GM12878 (cell line): ENCODE data around the gene REEP5. TPM values are rescaled to one million over a fixed set of nuclear protein-coding genes. Genes with fewer than 3 reads are reported as not detected.

Experiments used
- ATAC-seq: fragments of 200-7000 bp; cut with Tn5 transposase; 3 replicates; pipeline ENCODE4 v1.9.1; 2020; ENCODE audit warnings: mild to moderate bottlenecking, moderate library complexity
- BruUV-seq: library from RNA; stranded (reverse); fragments of 400-500 nt; replicated peaks from 2 replicates; lab custom pipeline; 2021; lab: Mats Ljungman, UMichigan
- CTCF ChIA-PET: fragments of 300-600 bp; sonication (Branson Sonifier 250); formaldehyde crosslinking; extraction: SDS; loops from one replicate; lab custom pipeline; 2021; ENCODE audit warnings: inconsistent platforms; lab: Yijun Ruan, JAX
- POLR2A ChIA-PET: fragments of 350-600 bp; formaldehyde crosslinking; extraction: SDS; loops from one replicate; lab custom pipeline; 2021; ENCODE audit warnings: inconsistent platforms; lab: Charles Lee
- RAD21 ChIA-PET: fragments of 300-600 bp; sonication (Branson Sonifier 250); formaldehyde crosslinking; loops from one replicate; lab custom pipeline; 2023; ENCODE audit warnings: antibody characterized with exemption; ENCODE audit not compliant: unreplicated experiment; lab: Charles Lee
- SMC1A ChIA-PET: fragments of 300-600 bp; sonication (Branson Sonifier 250); formaldehyde crosslinking; loops from one replicate; lab custom pipeline; 2023; ENCODE audit not compliant: unreplicated experiment, uncharacterized antibody; lab: Charles Lee
- DNase-seq: peaks from one replicate; pipeline ENCODE4 v3.0.0-alpha.2; 2011; ENCODE audit warnings: low read depth, low spot score
- FAIRE-seq: peaks from 3 replicates; lab custom pipeline; 2011; peaks lifted over from hg19 to GRCh38; lab: Jason Lieb, UNC
- H2AFZ ChIP-seq: 2 replicates; pipeline ENCODE4 v1.6.0; 2011; ENCODE audit warnings: low read depth, low read length, control low read depth; ENCODE audit not compliant: control insufficient read depth
- H3K27ac ChIP-seq: 2 replicates; pipeline ENCODE4 v1.5.1; 2011; ENCODE audit warnings: control low read depth; ENCODE audit not compliant: control insufficient read depth, insufficient read depth
- H3K27me3 ChIP-seq, 2 experiments: replicated peaks in 1 of 2; 2 replicates each; pipeline versions ENCODE4 v1.6.0 to v1.6.1; 2011; ENCODE audit warnings: low read length in 1 of 2; ENCODE audit not compliant: control insufficient read depth in 2 of 2, insufficient read depth in 2 of 2
- H3K36me3 ChIP-seq, 2 experiments: 2 replicates each; pipeline ENCODE4 v1.5.1; 2011; ENCODE audit warnings: low read length in 1 of 2; ENCODE audit not compliant: control insufficient read depth in 2 of 2, insufficient read depth in 2 of 2
- H3K4me1 ChIP-seq: 2 replicates; pipeline ENCODE4 v1.6.1; 2011; ENCODE audit warnings: mild to moderate bottlenecking, low read length, moderate library complexity, mixed read lengths; ENCODE audit not compliant: control insufficient read depth, insufficient read depth
- H3K4me2 ChIP-seq: 2 replicates; pipeline ENCODE4 v1.6.0; 2011; ENCODE audit warnings: control low read depth; ENCODE audit not compliant: control insufficient read depth, insufficient read depth
- H3K4me3 ChIP-seq: fragments of 200-600 bp; sonication (generic); 2 replicates; pipeline ENCODE4 v1.5.1; 2016
- H3K79me2 ChIP-seq: 2 replicates; pipeline ENCODE4 v1.6.0; 2011; ENCODE audit warnings: low read length; ENCODE audit not compliant: control insufficient read depth, insufficient read depth
- H3K9ac ChIP-seq: 2 replicates; pipeline ENCODE4 v1.8.0; 2011; ENCODE audit warnings: low read length, control low read depth, mixed read lengths; ENCODE audit not compliant: control insufficient read depth, insufficient read depth
- H3K9me3 ChIP-seq: replicated peaks from 3 replicates; pipeline ENCODE4 v1.5.1; 2011; ENCODE audit warnings: mild to moderate bottlenecking, low read length; ENCODE audit not compliant: control insufficient read depth, insufficient read depth
- H4K20me1 ChIP-seq: 2 replicates; pipeline ENCODE4 v1.6.0; 2011; ENCODE audit not compliant: control insufficient read depth, insufficient read depth
- BACH1 ChIP-seq: fragments of 450-650 bp; IDR thresholded peaks from 2 replicates; pipeline ENCODE4 v1.6.1; 2017; ENCODE audit warnings: mild to moderate bottlenecking, borderline replicate concordance
- CBX3 ChIP-seq: fragments of 200-600 bp; sonication (generic); IDR thresholded peaks from 2 replicates; pipeline ENCODE4 v1.6.1; 2016; ENCODE audit warnings: low read depth, borderline replicate concordance
- FOS ChIP-seq: IDR thresholded peaks from 3 replicates; pipeline ENCODE4 v1.6.1; 2011; ENCODE audit warnings: borderline replicate concordance; ENCODE audit not compliant: insufficient read length; ENCODE audit errors: extremely low read depth
- GABPA ChIP-seq: IDR thresholded peaks from 2 replicates; pipeline ENCODE4 v1.6.1; 2014; ENCODE audit warnings: antibody characterized with exemption, low read depth, mild to moderate bottlenecking, inconsistent platforms
- HSF1 ChIP-seq: fragments of 150-350 bp; IDR thresholded peaks from 2 replicates; pipeline ENCODE4 v1.6.1; 2014; ENCODE audit warnings: mild to moderate bottlenecking, low read depth, low read length
- IKZF1 ChIP-seq: fragments of 450-650 bp; conservative IDR thresholded peaks from 2 replicates; pipeline ENCODE4 v1.6.1; 2017; ENCODE audit warnings: antibody characterized with exemption, mild to moderate bottlenecking
- IRF3 ChIP-seq: fragments of 450-650 bp; IDR thresholded peaks from 2 replicates; pipeline ENCODE4 v1.6.1; 2014; ENCODE audit warnings: mild to moderate bottlenecking
- LARP7 ChIP-seq: fragments of 450-650 bp; IDR thresholded peaks from 2 replicates; pipeline ENCODE4 v1.6.1; 2017; ENCODE audit warnings: mild to moderate bottlenecking
- POLR2A ChIP-seq: IDR thresholded peaks from 2 replicates; pipeline ENCODE4 v1.6.1; 2011; ENCODE audit warnings: low read depth, mild to moderate bottlenecking, low read length
- SIX5 ChIP-seq: IDR thresholded peaks from 2 replicates; pipeline ENCODE4 v1.6.1; 2011; ENCODE audit warnings: mild to moderate bottlenecking, low read depth, low read length, moderate library complexity; ENCODE audit not compliant: severe bottlenecking
- TCF12 ChIP-seq: IDR thresholded peaks from 2 replicates; pipeline ENCODE4 v1.6.1; 2011; ENCODE audit warnings: low read depth, mild to moderate bottlenecking, low read length
- ZBTB40 ChIP-seq: fragments of 450-650 bp; IDR thresholded peaks from 2 replicates; pipeline ENCODE4 v1.6.1; 2016; ENCODE audit warnings: mild to moderate bottlenecking, moderate library complexity, borderline replicate concordance
- ZNF24 ChIP-seq: fragments of 450-650 bp; IDR thresholded peaks from 2 replicates; pipeline ENCODE4 v1.6.1; 2017; ENCODE audit warnings: antibody characterized with exemption, mild to moderate bottlenecking
- ZNF384 ChIP-seq: IDR thresholded peaks from 2 replicates; pipeline ENCODE4 v1.6.1; 2012; ENCODE audit warnings: low read depth, mild to moderate bottlenecking, low read length, improper control_type of control experiment, borderline replicate concordance
- WGBS: methylation state at CpG from one replicate; pipeline ENCODE4 v1.1.6; 2016; ENCODE audit warnings: low lambda C conversion rate; ENCODE audit not compliant: insufficient replicate concordance, insufficient coverage; ENCODE audit errors: missing lambda C conversion rate; 5-methylcytosine and 5-hydroxymethylcytosine counted together
- in situ Hi-C: fragments of 300-500 bp; cut with MboI; formaldehyde crosslinking; loops from 9 replicates; pipeline ENCODE4 v1.14.3; 2018; ENCODE audit warnings: mixed read lengths
- intact Hi-C: fragments of 100-400 bp; cut with micrococcal nuclease; formaldehyde crosslinking; loops from one replicate; pipeline ENCODE4 v1.14.2; 2022; ENCODE audit not compliant: unreplicated experiment
- polyA plus RNA-seq, 11 experiments: library from polyadenylated mRNA; depleted of rRNA in 4 of 11; unstranded in 6 of 11; stranded (reverse) in 5 of 11; fragments of >200 nt; fragmentation: Nextera tagmentation in 4 of 11; fragmentation: Illumina TruSeq in 1 of 11; extraction: Ambion mirVana in 4 of 11; extraction: Trizol in 1 of 11; gene quantifications; 1 replicate in 1 of 11; 2 replicates in 10 of 11; pipeline versions ENCODE4 v1.2.1 to v1.2.3, GENCODE V29; 2011 to 2016; ENCODE audit warnings: inconsistent platforms in 2 of 11, missing spikeins in 2 of 11, low read depth in 1 of 11
- total RNA-seq, 4 experiments: library from RNA; depleted of rRNA in 3 of 4; stranded (reverse); fragments of >200 nt in 3 of 4; fragmentation: Illumina TruSeq in 1 of 4; extraction: Trizol in 1 of 4; gene quantifications; 2 replicates each; pipeline versions ENCODE4 v1.2.1 to v1.2.3, GENCODE V29; 2013 to 2021

The REEP5 gene
- total and polyA plus RNA-seq, 10 of the 15 experiments (the other 5 are each of a cell fraction or from before 2014, with no cell fraction given) = 30.5 to 211 (median 113) TPM

DNA sequence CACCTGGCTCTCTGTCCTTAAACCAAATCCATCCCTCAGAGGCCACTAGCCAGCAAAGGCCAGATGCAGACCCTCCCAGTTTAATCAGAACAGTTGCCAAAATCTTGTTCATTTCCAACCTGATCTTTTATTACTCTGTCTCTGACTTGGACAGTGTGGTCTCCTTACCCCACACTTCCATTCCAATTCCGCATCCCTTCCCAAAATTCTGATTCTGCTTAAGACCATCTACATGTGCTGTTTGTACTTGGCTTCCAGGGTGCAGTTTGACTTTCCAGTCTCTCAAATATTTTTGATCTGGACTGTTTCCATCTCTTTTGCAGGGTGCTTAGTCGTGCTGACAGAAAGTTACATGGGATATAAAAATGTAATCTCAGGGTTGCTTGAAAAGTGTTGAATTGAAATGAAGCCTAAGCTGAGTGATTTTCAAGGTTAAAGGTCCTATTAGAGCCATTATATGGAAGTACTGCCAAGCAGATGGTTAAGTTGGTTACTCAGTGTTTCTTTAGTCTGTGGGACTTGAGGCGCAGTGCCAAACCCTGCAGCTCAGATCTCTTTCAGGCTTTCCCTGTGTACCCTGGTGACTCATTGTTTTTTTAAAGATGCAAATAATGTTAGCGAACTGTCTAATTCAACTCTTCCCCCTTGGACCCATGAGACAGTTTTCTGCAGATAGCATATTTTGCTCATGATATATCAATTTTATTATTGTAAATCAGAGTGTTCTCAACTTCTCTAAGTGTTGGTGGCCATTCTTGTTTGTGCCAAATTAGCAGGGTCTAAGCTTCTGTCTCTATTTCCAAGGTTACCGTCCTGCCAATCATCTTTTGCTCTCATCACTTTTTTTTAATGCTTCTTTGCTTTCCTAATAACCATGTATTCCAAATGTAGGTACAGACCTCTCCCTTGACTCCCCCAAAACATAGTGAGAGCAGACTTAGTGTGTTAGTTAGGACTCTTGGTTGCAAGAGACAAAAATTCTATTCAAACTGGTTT lies 36.4 kb upstream of the REEP5 start (continued):
- TF ChIP-seq HSF1 (no peak), BACH1 (no peak)
- TF ChIP-seq, all 136 proteins: peak for 5

DNA sequence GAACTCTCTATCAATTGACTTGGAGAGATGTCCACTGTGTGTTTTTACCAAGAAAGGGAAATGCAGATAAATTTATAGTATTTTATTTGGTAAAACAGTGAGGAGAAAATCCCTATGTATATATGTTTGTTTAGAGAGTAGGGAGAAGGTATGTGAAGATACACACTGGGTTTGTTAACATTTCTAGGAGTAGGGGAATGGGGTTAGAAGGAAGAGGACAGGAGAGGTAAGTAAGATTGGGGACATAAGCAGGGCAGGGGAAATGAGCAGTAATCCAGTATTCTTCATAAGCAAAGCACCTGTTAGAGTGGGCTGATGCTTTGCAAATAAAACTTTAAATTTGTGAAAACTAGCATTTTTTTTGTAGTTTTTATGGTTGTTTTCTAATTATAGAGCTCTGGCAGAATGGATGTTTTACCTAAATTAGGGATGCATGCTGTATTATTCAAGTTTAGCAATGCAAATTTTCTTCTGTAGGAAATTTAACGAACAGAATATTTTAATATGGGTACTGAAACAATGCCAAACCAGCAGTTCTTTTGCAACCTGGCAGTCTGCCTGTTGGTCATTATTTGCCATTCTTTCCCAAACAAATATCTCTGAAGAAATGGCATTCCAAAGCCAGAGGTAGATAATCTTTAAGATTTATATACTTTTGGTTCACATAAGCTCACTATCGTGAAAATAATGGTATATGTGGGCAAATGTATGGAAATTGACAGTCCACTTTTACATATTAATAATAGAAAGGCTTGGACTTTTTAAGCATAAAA lies 35.2 kb upstream of the REEP5 start:
- no peaks in the 10 kb centered on the region for H3K27me3 ChIP-seq
- no peak overlapping the region for H3K4me3 ChIP-seq
- no peak for ATAC-seq
- BruUV-seq = no TSS peak
- no peaks in the 10 kb centered on the region for H4K20me1 ChIP-seq
- no peak overlapping the region for H3K27ac ChIP-seq
- ChIA-PET CTCF (no interaction called here), RAD21 (interaction anchor here (1.2 kb wide), 1 partner anchor 76 kb away, joined by 3 read pairs; no protein-coding TSS in a partner anchor), SMC1A (interaction anchor here (1.0 to 1.3 kb wide), 2 partner anchors 28 to 41 kb away, joined by 3 read pairs; no protein-coding TSS in a partner anchor), POLR2A (interaction anchor here (0.6 kb wide), 1 partner anchor 14 kb away, joined by 3 read pairs; no protein-coding TSS in a partner anchor)
- H3K36me3 ChIP-seq = no peaks in the 10 kb centered on the region
- in situ Hi-C loops = loop anchor here (25.0 kb wide), 1 partner anchor 1445 kb away; the partner anchor contains the start of gene STARD4
- no peak overlapping the region for H3K4me2 ChIP-seq
- no peak overlapping the region for H3K9ac ChIP-seq
- no peak overlapping the region for H2AFZ ChIP-seq
- intact Hi-C loops = no loop called here
- H3K79me2 ChIP-seq = no peaks in the 10 kb centered on the region
- H3K9me3 ChIP-seq = no peaks in the 10 kb centered on the region
- no peak for DNase-seq
- no peak for FAIRE-seq
- 62% methylated on average over 2 of the region's 2 CpGs for WGBS
- peaks cover 19% of the 10 kb centered on the region for H3K4me1 ChIP-seq
- TF ChIP-seq GABPA (no peak), ZNF384 (no peak), IRF3 (no peak), SIX5 (no peak), ZNF24 (no peak), ZBTB40 (no peak), LARP7 (no peak), TCF12 (no peak), CBX3 (no peak), POLR2A (no peak), FOS (no peak), IKZF1 (no peak)
